HepG2 (cell line): ENCODE measurements around the gene SH3BP2. TPM values are rescaled to one million over a fixed set of nuclear protein-coding genes. Genes with fewer than 3 reads are reported as not detected.

Experiments
- ARNT ChIP-seq: fragments of 450-650 bp; IDR thresholded peaks from 2 replicates; pipeline ENCODE4 v1.6.1; 2017
- HBP1 ChIP-seq: IDR thresholded peaks from 2 replicates; pipeline ENCODE4 v1.6.1; 2016; ENCODE audit warnings: low read depth, control low read depth
- KDM3A ChIP-seq: IDR thresholded peaks from 2 replicates; pipeline ENCODE4 v1.6.1; 2018; ENCODE audit warnings: low read depth, missing compliant biosample characterization
- MAFK ChIP-seq, 2 experiments: IDR thresholded peaks in 1 of 2; conservative IDR thresholded peaks in 1 of 2; 2 replicates each; pipeline ENCODE4 v1.6.1; 2011; ENCODE audit warnings: improper control_type of control experiment in 2 of 2, low read length in 2 of 2
- NR2C2 ChIP-seq: sonication (generic); formaldehyde crosslinking; IDR thresholded peaks from 2 replicates; pipeline ENCODE4 v1.4.0; 2020; ENCODE audit warnings: missing genetic modification reagents, mild to moderate bottlenecking, moderate library complexity, borderline replicate concordance
- POLR2A ChIP-seq, 2 experiments: IDR thresholded peaks; 2 replicates each; pipeline ENCODE4 v1.6.1; 2011; ENCODE audit warnings: low read depth in 2 of 2, low read length in 2 of 2, mild to moderate bottlenecking in 1 of 2, moderate library complexity in 1 of 2; ENCODE audit not compliant: insufficient read depth in 1 of 2
- RELA ChIP-seq: sonication (generic); formaldehyde crosslinking; IDR thresholded peaks from 2 replicates; pipeline ENCODE4 v1.4.0; 2020; ENCODE audit warnings: missing genetic modification reagents
- SMARCC2 ChIP-seq: fragments of 450-650 bp; IDR thresholded peaks from 2 replicates; pipeline ENCODE4 v1.6.1; 2017; ENCODE audit warnings: antibody characterized with exemption, mild to moderate bottlenecking
- SP140L ChIP-seq: sonication (generic); formaldehyde crosslinking; IDR thresholded peaks from 2 replicates; pipeline ENCODE4 v1.4.0; 2020; ENCODE audit warnings: missing genetic modification reagents, borderline replicate concordance
- THAP7 ChIP-seq: sonication (generic); formaldehyde crosslinking; IDR thresholded peaks from 2 replicates; pipeline ENCODE4 v1.8.1; 2023; ENCODE audit warnings: mild to moderate bottlenecking, missing genetic modification reagents
- THRA ChIP-seq: sonication (generic); formaldehyde crosslinking; IDR thresholded peaks from 2 replicates; pipeline ENCODE4 v1.4.0; 2020; ENCODE audit warnings: missing genetic modification reagents, borderline replicate concordance
- ZKSCAN5 ChIP-seq: sonication (generic); formaldehyde crosslinking; IDR thresholded peaks from 2 replicates; pipeline ENCODE4 v1.5.1; 2020; ENCODE audit warnings: mild to moderate bottlenecking, missing genetic modification reagents
- ZNF550 ChIP-seq: sonication (generic); formaldehyde crosslinking; IDR thresholded peaks from 2 replicates; pipeline ENCODE4 v1.4.0; 2020; ENCODE audit warnings: mild to moderate bottlenecking, missing genetic modification reagents, borderline replicate concordance
- ZNF609 ChIP-seq: sonication (generic); formaldehyde crosslinking; IDR thresholded peaks from 2 replicates; pipeline ENCODE4 v1.4.0; 2020; ENCODE audit warnings: mild to moderate bottlenecking, missing genetic modification reagents, borderline replicate concordance
- polyA plus RNA-seq, 8 experiments: library from polyadenylated mRNA; depleted of rRNA in 3 of 8; stranded (reverse) in 7 of 8; unstranded in 1 of 8; fragments of >200 nt; fragmentation: Illumina TruSeq in 4 of 8; extraction: Trizol in 4 of 8; gene quantifications; 2 replicates each; pipeline versions ENCODE4 v1.2.1 to v1.2.3, GENCODE V29; 2011 to 2016; ENCODE audit warnings: low read depth in 4 of 8, missing spikeins in 1 of 8, mixed read lengths in 1 of 8; ENCODE audit not compliant: insufficient read depth in 1 of 8
- total RNA-seq, 5 experiments: library from RNA; depleted of rRNA; stranded (reverse); fragments of >200 nt; fragmentation: Illumina TruSeq; extraction: Trizol; gene quantifications; 2 replicates each; pipeline ENCODE4 v1.2.3, GENCODE V29; 2016; ENCODE audit warnings: low read depth in 1 of 5

Gene SH3BP2
- total and polyA plus RNA-seq, 2 of the 13 experiments (the other 11 are each of a cell fraction or from before 2014, with no cell fraction given): 16.9 to 34.5 TPM

- TF ChIP-seq ZNF609 (CRISPR knock-in tag) (peak; percentile 77; the same call in 1 of the 2 replicates), POLR2A (IDR thresholded peaks at IDR 0.05; ENCODE audit: insufficient read depth in 1 of 2, low read depth in 2 of 2, low read length in 2 of 2) (peak in 1 of 2 experiments; percentile 67; a peak in 2 of 4 replicates), SP140L (no peak), MAFK (conservative IDR thresholded peaks at IDR 0.05 in 1 of 2, IDR thresholded peaks at IDR 0.05 in 1 of 2; ENCODE audit: low read length in 2 of 2) (no peak), ZNF550 (peak; percentile 51; the same call in 1 of the 2 replicates), THAP7 (peak; percentile 72; the same call in 1 of the 2 replicates), SMARCC2 (no peak), ZKSCAN5 (no peak), NR2C2 (CRISPR knock-in tag) (peak; percentile 45; the same call in 1 of the 2 replicates), KDM3A (CRISPR knock-in tag) (peak; percentile 95; the same call in 1 of the 2 replicates), RELA (0 out of 2 replicates have a peak, but pooled peaks have one; percentile 40), THRA (CRISPR knock-in tag) (peak; percentile 98), HBP1 (CRISPR knock-in tag) (no peak), ARNT (no peak)
Observed at GRCh38 chr4:2800691-2801596, 8.1 kb downstream of the SH3BP2 start (continued).
